Retinal pigment epithelial cell (primary cell): ENCODE results near the gene ASXL1.

Source experiments
- DNase-seq: peaks from one replicate; pipeline ENCODE4 v3.0.0-alpha.2; 2010; ENCODE audit warnings: low read depth
- H3K4me3 ChIP-seq: 2 replicates; pipeline ENCODE4 v1.5.1; 2011; ENCODE audit warnings: mild to moderate bottlenecking, low read length, control low read depth, moderate library complexity
- CTCF ChIP-seq: conservative IDR thresholded peaks from 2 replicates; pipeline ENCODE4 v1.5.1; 2011; ENCODE audit warnings: low read depth, low read length, control low read depth, inconsistent platforms

The ASXL1 gene

GRCh38 chr20:32443386-32443974, 85.3 kb downstream of the ASXL1 start:
- TF ChIP-seq CTCF, result no peak
- H3K4me3 ChIP-seq, result no peak overlapping the region
- no peak for DNase-seq

GRCh38 chr20:32444474-32445220, 86.5 kb downstream of the ASXL1 start:
- no peak for TF ChIP-seq CTCF
- no peak for DNase-seq
- H3K4me3 ChIP-seq, result no peak overlapping the region

- TF ChIP-seq CTCF, result no peak
- no peak overlapping the region for H3K4me3 ChIP-seq
- DNase-seq, result no peak
These were observed 87.6 kb downstream of the ASXL1 start for GRCh38 chr20:32445539-32446273.

GRCh38 chr20:32446301-32447100, 88.4 kb downstream of the ASXL1 start:
- H3K4me3 ChIP-seq, result no peak overlapping the region
- no peak for TF ChIP-seq CTCF
- DNase-seq, result no peak

GRCh38 chr20:32447136-32448027, 89.3 kb downstream of the ASXL1 start:
- TF ChIP-seq CTCF, result no peak
- no peak for DNase-seq
- no peak overlapping the region for H3K4me3 ChIP-seq
